NOMO-1 treated with DMSO at 0.1 percent for 48 hours (cell line): ENCODE measurements around the gene ATP2A1.
"Not testable (repeated sequence)": the region's sequence is repeated elsewhere in the genome, so short reads cannot be mapped to it uniquely, and the experiment has no call there.

Experiments
- DNase-seq: peaks from one replicate; lab custom pipeline; 2025; ENCODE audit not compliant: unreplicated experiment; lab: John Stamatoyannopoulos, UW

Gene ATP2A1

DNA sequence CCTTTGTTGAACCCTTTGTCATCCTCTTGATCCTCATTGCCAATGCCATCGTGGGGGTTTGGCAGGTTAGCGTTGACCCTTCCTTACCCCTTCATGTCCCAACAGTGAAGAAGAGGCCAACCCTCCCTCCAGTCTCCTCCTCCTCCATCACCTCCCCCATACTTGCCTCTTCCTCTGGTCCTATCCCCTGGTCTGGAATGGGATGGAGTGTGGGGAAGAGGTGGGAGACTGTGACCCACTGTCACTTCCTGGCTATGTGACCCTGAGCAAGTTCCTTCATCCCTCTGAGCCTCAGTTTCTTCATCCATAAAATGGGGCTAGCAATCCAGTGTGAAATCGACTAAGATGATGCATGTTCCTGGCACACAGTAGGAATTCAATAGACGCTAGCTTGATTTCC lies 2.7 kb downstream of the ATP2A1 start:
- DNase-seq: no peak

DNA sequence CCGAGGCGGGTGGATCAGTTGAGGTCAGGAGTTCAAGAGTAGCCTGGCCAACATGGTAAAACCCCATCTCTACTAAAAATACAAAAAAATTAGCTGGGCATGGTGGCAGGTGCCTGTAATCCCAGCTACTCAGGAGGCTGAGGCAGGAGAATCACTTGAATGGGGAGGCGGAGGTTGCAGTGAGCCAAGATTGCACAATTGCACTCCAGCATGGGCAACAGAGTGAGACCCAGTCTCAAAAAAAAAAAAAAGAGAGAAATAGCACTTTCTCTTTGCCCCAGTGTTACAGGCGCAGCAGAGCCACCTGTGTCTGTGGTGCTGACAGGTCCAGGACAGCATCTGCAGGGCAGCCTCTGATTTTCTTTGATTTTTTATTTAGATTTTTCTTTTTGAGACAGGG lies 3.3 kb downstream of the ATP2A1 start:
- not testable (repeated sequence) for DNase-seq

DNA sequence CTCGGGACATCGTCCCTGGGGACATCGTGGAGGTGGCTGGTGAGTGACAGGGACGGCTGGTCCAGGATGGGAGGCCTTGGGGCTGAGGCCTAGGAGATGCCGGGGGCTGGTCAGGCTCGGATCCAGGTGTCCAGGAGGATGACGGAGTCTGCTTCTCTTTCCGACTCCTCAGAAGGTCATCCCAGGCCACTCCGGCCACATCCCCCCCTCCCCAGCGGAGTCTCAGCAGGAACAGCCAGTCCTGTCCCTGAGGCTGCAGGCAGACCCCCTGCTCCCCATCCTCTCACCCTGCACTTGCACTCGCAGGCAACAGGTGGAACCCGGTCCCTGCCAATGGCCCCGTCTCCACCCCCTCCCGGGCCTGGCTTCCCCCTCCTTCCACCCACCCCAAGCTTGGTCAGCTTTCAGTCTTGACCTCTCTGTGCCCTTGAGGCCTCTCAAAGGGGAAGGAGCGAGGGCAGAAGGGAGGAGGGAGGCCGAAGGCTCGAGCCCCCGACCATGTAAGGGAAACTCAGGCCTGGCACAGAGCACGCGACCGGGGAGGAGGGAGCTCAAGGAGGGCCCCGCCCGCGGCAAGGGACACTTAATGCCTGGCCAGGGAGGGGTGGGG lies 4.4 kb downstream of the ATP2A1 start:
- no peak for DNase-seq

DNA sequence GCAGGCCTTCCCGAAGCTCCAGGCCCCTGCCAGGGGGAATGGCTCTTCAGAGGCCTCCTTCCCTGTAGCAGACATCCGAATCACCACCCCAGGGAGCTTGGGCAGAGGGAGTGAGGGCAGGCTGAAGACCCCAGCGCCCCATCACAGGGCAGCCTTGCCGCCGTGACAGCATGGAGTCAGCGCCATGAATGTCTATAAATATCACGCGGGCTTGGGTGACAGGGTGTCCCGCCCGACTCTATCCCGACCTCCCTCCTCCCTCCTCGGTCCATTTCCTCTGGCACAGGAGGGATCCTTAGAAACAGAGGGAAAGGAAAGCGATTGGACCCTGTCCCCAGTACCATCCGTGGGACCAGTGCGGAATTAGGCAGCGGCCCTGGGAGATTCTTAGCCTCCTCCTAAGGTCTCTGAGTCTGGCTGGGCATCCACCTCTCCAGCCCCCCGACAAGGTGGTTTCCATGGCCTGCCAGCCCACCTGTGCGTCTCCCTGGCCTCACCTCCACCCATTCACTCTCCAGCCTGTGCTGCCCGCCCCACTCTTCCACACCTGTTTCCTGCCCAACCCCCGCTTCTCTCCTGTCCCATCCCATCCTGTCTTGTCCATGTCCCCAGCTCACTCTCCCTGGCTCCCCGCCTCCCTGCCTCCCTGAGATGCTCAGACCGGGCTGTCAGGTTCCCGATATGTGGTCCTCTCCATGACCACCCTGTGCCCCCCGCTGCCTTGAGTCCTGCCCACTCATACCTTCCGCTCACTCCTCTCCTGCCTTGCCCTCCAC lies 5.1 kb downstream of the ATP2A1 start:
- DNase-seq: no peak

DNA sequence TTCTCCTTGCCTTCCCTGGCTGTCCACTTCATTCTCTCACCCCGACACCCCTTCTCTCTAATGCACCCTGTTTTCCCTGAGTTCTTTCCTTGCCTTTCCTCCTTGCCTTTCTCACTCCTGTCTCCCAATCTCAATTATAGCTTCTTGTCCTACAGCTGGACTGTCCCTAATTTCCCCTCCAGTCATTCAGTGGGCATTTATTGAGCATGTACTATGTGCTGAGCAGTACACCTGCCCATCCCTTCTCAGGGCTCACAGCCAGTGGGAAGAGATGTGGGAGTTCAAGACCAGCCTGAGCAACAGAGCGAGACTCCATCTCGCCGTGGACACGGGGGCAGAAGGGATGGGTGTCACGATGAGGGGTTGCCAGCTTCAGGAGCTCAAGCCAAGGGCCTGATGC lies 5.8 kb downstream of the ATP2A1 start:
- DNase-seq: no peak

DNA sequence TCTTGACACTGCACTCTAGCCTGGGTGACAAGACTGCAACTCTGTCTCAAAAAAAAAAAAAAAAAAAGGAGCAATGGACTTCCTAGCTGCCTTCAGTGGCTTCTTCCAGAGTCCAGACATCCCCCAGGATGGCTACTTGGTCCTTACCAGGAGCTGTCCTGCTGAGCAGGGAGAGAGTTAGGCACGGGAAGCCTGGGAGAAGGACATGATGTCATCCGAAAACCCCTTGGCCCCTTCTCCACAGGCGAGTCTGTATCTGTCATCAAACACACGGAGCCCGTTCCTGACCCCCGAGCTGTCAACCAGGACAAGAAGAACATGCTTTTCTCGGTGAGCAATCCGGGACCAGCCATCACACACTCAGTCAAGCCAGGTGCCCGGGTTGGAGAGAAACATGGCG lies 8.7 kb downstream of the ATP2A1 start:
- no peak for DNase-seq

DNA sequence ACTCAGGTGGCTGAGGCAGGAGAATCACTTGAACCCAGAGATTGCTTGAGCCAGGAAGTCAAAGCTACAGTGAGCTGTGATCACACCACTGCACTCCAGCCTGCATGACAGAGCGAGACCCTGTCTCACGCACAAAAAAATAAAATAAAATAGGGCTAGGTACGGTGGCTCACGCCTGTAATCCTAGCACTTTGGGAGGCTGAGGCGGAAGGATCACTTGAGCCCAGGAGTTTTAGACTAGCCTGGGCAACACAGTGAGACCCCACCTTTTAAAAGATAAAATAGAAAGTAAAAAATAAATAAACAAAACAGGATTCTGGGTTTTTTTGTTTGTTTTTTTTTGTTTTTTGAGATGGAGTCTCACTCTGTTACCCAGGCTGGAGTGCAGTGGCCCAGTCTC lies 12.1 kb downstream of the ATP2A1 start:
- not testable (repeated sequence) for DNase-seq

DNA sequence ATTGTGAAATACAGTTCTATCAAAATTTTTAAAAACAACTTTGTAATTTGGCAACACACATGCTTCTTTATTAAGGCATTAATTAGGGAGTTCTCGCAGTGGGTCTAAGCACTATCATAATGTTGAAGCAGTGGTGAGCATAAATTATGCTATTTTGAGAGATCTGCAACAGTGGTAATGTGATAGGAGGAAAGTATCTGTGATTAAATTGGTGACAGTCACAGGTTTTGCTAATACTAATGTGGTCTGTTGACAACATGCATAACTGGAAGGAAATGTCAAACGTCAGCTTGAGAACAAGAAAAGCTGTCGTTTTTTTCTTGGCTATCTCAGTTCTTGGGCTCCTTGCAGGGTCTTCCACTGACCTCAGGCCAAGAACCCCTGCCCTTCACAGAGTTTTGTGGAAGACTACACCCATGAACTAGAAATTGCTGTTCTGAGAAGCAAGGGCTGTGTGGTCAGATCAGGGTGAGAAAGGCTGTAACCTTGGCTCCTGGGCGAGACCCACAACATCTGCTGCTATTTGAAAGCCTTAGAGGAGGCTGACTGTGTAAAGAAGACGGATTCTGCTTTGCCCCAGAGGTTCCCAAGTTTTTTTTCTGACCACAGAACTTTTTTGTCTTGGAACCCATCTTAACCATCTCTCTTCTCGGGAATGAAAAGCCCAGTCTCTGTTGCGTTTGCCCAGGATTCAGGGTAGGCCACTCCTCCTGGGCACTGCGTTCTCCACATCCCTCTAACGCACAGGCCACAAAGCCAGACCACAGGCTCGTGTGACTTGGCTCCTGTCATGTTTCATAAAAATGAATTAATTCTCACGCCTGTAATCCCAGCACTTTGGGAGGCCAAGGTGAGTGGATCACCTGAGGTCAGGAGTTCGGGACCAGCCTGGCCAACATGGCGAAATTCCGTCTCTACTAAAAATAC lies 13.9 kb downstream of the ATP2A1 start:
- DNase-seq: no peak

DNA sequence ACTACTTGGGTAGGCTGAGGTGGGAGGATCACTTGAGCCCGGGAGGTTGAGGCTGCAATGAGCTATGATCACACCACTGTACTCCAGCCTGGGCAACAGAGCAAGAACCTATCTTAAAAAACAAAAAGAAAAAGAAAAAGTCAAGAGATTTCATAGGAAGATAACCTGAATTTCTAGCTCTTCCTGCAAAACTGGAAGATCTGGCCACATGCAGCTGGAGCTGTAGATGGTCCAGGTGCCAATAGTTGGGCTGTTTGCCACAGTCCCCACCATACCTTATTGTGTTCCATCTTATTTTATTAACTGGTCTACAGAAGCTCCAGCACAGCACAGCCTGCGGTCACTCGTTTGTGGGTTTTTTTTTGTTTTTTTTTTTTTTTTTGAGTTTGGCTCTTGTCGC lies 15.0 kb downstream of the ATP2A1 start:
- no peak for DNase-seq

DNA sequence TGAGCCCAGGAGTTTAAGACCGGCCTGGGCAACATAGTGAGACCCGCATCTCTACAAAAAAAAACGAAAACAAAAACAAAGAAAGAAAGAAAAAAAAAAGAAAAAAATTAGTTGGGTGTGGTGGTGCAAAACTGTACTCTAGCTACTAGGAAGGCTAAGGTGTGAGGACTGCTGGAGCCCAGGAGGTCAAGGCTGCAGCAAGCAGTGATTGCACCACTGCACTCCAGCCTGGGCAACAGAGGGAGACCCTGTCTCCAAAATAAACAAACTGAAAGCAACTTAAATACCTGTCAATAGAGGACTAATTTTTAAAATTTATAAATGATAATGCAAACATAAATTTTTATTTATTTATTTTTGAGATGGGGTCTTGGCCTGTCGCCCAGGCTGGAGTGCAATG lies 17.3 kb downstream of the ATP2A1 start:
- DNase-seq: no peak

DNA sequence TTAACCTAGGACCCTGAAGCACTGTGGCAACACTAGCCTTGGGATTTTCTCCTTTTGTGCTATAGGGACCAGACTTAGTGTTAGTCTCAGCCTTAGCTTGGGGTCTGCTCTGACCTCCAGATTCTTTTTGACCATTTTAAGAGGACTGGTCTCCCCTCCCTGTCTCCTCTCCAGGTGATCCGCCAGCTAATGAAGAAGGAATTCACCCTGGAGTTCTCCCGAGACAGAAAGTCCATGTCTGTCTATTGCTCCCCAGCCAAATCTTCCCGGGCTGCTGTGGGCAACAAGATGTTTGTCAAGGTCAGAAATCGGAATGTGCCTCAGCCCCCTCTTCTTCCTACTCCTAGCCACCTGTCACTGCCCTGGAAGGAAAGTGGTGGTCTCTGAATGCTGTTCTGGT lies 19.5 kb downstream of the ATP2A1 start:
- DNase-seq: no peak

DNA sequence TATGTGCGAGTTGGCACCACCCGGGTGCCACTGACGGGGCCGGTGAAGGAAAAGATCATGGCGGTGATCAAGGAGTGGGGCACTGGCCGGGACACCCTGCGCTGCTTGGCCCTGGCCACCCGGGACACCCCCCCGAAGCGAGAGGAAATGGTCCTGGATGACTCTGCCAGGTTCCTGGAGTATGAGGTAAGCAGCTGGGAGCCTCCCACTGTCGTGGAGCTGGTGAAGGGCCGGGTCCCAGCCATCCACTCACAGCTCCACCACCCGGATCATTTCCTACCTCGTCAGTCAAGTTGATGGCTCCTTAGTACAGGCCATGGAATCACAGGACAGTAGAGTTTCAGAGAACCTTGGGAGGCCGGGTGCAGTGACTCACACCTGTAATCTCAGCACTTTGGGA lies 20.0 kb downstream of the ATP2A1 start:
- no peak for DNase-seq

DNA sequence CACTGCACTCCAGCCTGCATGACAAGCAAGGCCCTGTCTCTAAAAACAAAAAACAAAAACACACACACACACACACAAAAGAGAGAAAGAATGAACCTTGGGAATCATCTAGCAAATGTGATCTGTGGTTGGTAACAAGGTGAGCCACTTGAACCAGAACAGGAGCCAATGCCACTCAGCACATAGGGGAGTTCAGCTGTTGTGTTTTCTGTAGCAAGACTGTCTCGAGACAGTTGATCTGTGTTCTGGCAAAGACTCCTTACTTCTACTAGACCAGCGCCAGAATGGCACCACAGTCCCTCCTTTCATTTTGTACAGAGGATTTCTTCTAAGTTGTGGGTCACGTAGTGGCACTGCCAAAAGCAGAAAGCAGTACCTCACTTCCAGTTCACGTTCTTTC lies 20.7 kb downstream of the ATP2A1 start:
- no peak for DNase-seq

DNA sequence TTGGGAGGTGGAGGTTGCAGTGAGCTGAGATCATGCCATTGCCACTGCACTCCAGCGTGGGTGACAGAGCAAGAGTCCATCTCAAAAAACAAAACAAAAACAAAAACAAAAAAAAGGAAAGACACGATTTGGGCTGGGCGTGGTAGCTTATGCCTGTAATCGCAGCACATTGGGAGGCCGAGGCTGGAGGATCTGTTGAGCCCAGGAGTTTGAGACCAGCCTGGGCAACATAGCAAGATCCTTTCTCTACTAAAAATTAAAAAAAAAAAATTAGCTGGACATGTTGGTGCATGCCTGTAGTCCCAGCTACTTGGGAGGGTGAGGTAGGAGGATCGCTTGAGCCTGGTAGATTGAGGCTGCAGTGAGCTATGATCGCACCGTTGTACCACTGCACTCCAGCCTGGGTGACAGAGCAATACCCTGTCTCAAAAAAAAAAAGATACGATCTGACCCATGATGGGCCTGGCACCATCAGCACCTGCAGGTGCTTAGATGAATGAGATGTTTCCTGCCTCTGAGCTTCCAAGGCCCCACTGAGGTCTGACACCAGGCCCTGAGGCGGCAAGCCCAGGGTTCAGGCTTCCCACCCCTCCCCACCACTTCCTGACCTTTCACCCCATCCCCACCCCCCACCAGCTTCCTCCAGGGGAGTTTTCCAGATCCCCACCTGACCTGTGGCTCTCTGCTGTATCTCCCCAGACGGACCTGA lies 21.7 kb downstream of the ATP2A1 start:
- DNase-seq: no peak

DNA sequence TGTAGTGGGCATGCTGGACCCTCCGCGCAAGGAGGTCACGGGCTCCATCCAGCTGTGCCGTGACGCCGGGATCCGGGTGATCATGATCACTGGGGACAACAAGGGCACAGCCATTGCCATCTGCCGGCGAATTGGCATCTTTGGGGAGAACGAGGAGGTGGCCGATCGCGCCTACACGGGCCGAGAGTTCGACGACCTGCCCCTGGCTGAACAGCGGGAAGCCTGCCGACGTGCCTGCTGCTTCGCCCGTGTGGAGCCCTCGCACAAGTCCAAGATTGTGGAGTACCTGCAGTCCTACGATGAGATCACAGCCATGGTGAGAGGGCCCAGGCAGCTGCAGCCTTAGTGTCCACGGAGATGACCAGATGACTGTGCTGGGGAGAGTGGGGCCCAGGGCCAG lies 22.3 kb downstream of the ATP2A1 start:
- DNase-seq: no peak

DNA sequence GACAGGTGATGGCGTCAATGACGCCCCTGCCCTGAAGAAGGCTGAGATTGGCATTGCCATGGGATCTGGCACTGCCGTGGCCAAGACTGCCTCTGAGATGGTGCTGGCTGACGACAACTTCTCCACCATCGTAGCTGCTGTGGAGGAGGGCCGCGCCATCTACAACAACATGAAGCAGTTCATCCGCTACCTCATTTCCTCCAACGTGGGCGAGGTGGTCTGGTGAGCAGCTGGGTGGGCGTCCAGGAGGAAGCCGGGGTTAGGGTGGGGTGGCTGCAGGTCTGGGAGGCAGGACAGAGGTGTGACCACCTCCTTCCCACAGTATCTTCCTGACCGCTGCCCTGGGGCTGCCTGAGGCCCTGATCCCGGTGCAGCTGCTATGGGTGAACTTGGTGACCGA lies 23.6 kb downstream of the ATP2A1 start:
- no peak for DNase-seq

DNA sequence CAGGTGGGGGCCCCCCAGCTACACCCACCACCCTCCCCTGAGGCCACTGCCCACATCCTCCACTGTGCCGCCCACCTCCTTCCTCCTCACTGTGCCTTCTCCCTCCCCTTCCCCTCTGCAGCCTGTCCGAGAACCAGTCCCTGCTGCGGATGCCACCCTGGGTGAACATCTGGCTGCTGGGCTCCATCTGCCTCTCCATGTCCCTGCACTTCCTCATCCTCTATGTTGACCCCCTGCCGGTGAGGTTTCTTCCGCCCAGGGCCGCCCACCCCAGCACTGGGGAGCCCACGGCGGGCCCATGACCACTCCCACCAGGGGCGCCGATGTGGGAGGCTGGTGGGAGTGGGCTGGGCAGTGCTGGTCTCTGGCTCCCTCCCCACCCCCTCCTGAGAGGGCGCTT lies 24.6 kb downstream of the ATP2A1 start:
- no peak for DNase-seq

DNA sequence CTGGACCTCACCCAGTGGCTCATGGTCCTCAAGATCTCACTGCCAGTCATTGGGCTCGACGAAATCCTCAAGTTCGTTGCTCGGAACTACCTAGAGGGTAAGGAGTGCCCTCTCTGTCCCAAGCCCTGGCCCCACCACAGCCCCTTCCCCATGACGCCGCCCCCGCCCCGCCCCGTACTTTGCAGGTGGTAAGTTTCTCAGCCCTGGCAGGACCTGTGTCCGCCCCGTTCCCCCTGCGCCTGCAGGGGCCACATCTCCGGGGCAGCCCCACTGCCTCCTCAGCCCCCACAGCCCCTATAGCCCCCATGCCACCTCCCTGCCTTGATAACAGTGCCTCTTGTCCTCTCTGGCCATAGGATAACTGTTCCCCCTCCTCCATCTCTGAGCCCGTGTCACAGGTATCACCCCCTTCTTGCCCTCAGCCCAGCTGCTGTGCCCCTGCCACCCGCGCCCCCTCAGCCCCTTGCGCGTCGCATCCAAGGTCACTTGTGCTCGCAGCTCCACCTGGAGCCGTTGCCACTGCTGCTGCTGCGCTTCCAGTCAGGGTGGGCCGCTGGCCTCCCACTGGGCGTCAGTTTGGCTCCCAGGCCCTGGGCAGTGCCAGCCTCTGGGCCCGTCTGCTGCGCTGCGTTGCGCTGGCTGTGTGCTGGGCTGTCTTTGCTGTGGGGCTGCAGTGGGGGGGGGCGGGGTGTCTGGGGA lies 25.2 kb downstream of the ATP2A1 start:
- no peak for DNase-seq

DNA sequence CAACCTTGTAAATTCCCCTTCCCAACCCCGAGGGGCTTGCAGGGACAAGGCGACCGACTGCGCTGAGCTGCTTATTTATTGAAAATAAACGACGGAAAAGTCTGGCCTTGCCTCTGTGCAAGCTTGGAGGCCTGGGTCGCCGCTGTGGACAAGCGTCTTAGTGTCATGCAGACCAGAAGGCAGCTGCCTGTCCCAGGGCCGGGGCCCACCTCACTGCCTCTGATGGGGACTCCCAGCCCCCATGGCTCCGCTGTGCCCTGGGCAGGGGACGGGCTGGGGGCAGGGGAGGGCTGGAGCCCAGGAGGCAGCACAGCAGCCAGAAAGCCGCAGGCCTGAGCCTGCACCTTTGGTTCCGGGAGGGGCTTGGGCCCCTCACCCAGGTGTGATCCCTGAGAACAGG lies 26.1 kb downstream of the ATP2A1 start:
- no peak for DNase-seq

DNA sequence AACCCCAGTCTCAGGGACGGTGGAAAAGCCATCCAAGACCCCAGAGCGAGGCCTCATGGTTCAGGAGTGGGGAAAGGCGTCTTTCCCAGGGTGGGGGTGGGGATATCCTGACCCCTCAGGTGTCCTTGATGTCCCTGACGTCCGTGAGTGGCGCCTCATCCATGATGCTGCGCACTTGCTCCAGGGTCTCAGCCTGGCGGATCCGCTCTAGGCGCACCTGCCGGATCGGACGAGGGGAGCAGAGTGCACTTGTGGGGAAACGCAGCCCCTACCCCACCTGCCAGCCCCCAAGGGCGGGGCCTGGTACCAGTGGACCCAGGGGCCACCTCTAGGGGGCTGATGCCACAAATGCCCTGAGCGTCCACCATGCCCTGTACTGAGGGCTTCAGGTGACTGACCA lies 26.5 kb downstream of the ATP2A1 start:
- no peak for DNase-seq
